ENCODE results near the gene CARM1.

GRCh38 chr19:10961073-10961860, 89.9 kb downstream of the CARM1 start:
- TF ChIP-seq CTCF (IDR thresholded peaks at IDR 0.05; ENCODE audit: low read length) (no peak), EZH2 (optimal IDR thresholded peaks at IDR 0.05; ENCODE audit: low read depth, low read length) (no peak)

Measured in MM.1S (cell line).